A549 (cell line): Measurements from ENCODE around the gene ART4. TPM values are rescaled to one million over a fixed set of nuclear protein-coding genes. Genes with fewer than 3 reads are reported as not detected.

ENCODE experiments used
- ATAC-seq, 2 experiments: fragments of 200-7000 bp in 1 of 2; fragments of >200 bp in 1 of 2; cut with Nextera tagmentation in 1 of 2; cut with Tn5 transposase in 1 of 2; 3 replicates each; pipeline versions ENCODE4 v1.8.0 to v1.9.1; 2018 to 2020; ENCODE audit warnings: mild to moderate bottlenecking in 1 of 2, moderate library complexity in 1 of 2
- CTCF ChIA-PET: fragments of 300-600 bp; sonication (Branson Sonifier 250); formaldehyde crosslinking; extraction: SDS; loops from one replicate; lab custom pipeline; 2021; ENCODE audit warnings: antibody characterized with exemption, inconsistent platforms; lab: Yijun Ruan, JAX
- POLR2A ChIA-PET: fragments of 350-600 bp; formaldehyde crosslinking; extraction: SDS; loops from one replicate; lab custom pipeline; 2021; ENCODE audit warnings: antibody characterized with exemption, inconsistent platforms; lab: Yijun Ruan, JAX
- DNase-seq, 2 experiments: peaks; one replicate each; pipeline versions ENCODE4 v3.0.0 to v3.0.0-alpha.2; 2011 to 2016; ENCODE audit warnings: low read depth in 1 of 2, low spot score in 1 of 2
- FAIRE-seq: peaks from 2 replicates; lab custom pipeline; 2011; peaks lifted over from hg19 to GRCh38; lab: Jason Lieb, UNC
- H3K27ac ChIP-seq, 2 experiments: fragments of >200 bp; sonication (Bioruptor Twin); formaldehyde crosslinking; 3 replicates each; pipeline ENCODE4 v1.5.1; 2016 to 2017
- H3K4me1 ChIP-seq: fragments of >200 bp; sonication (Bioruptor Twin); formaldehyde crosslinking; 3 replicates; pipeline ENCODE4 v1.6.1; 2016
- H3K4me2 ChIP-seq: fragments of >200 bp; sonication (Bioruptor Twin); formaldehyde crosslinking; 3 replicates; pipeline ENCODE4 v1.6.1; 2016
- H3K4me3 ChIP-seq: fragments of >200 bp; sonication (Bioruptor Twin); formaldehyde crosslinking; 3 replicates; pipeline ENCODE4 v1.5.1; 2016
- H3K9me3 ChIP-seq: fragments of >200 bp; sonication (Bioruptor Twin); formaldehyde crosslinking; 3 replicates; pipeline ENCODE4 v1.6.1; 2016
- CBX2 ChIP-seq: fragments of 200-600 bp; sonication (generic); IDR thresholded peaks from 2 replicates; pipeline ENCODE4 v1.6.1; 2016; ENCODE audit warnings: low read depth, mild to moderate bottlenecking, borderline replicate concordance
- EHF ChIP-seq: fragments of 250-450 bp; sonication (Bioruptor Pico); IDR thresholded peaks from 2 replicates; pipeline ENCODE4 v1.5.0; 2020; ENCODE audit warnings: mild to moderate bottlenecking
- FOSB ChIP-seq: fragments of 250-450 bp; sonication (Bioruptor Pico); IDR thresholded peaks from 2 replicates; pipeline ENCODE4 v1.5.0; 2020; ENCODE audit warnings: mild to moderate bottlenecking, moderate library complexity
- FOSL2 ChIP-seq, 2 experiments: fragments of 450-650 bp in 1 of 2; fragments of >200 bp in 1 of 2; sonication (Bioruptor Twin) in 1 of 2; formaldehyde crosslinking; IDR thresholded peaks; 2 replicates each; pipeline versions ENCODE4 v1.5.0 to v1.6.1; 2016 to 2020; ENCODE audit warnings: mild to moderate bottlenecking in 1 of 2, moderate library complexity in 1 of 2
- FOXS1 ChIP-seq: fragments of 250-450 bp; sonication (Bioruptor Pico); IDR thresholded peaks from 2 replicates; pipeline ENCODE4 v1.5.0; 2020; ENCODE audit warnings: mild to moderate bottlenecking, moderate library complexity
- GATA3 ChIP-seq: IDR thresholded peaks from 2 replicates; pipeline ENCODE4 v1.6.1; 2012; ENCODE audit warnings: borderline replicate concordance
- HOXB5 ChIP-seq: fragments of 250-450 bp; sonication (Bioruptor Pico); IDR thresholded peaks from 2 replicates; pipeline ENCODE4 v1.5.0; 2020; ENCODE audit warnings: mild to moderate bottlenecking, moderate library complexity
- PHF8 ChIP-seq: fragments of 200-600 bp; sonication (generic); IDR thresholded peaks from 2 replicates; pipeline ENCODE4 v1.6.1; 2016; ENCODE audit warnings: low read depth, mild to moderate bottlenecking, antibody characterized with exemption, moderate library complexity, borderline replicate concordance
- RAD21 ChIP-seq, 2 experiments: fragments of >200 bp in 1 of 2; sonication (Bioruptor Twin) in 1 of 2; formaldehyde crosslinking in 1 of 2; IDR thresholded peaks in 1 of 2; conservative IDR thresholded peaks in 1 of 2; 2 replicates in 1 of 2; 3 replicates in 1 of 2; pipeline ENCODE4 v1.6.1; 2012 to 2018; ENCODE audit warnings: inconsistent platforms in 1 of 2
- RNF2 ChIP-seq: fragments of 200-600 bp; sonication (generic); IDR thresholded peaks from 2 replicates; pipeline ENCODE4 v1.6.1; 2016; ENCODE audit warnings: low read depth, mild to moderate bottlenecking, antibody characterized with exemption, moderate library complexity, borderline replicate concordance
- SMC3 ChIP-seq: fragments of >200 bp; sonication (Bioruptor Twin); formaldehyde crosslinking; IDR thresholded peaks from 3 replicates; pipeline ENCODE4 v1.6.1; 2018; ENCODE audit warnings: inconsistent platforms
- ZFP36 ChIP-seq: fragments of 450-650 bp; IDR thresholded peaks from 2 replicates; pipeline ENCODE4 v1.6.1; 2014; ENCODE audit warnings: borderline replicate concordance; ENCODE audit not compliant: partially characterized antibody
- ZNF302 ChIP-seq: fragments of 250-450 bp; sonication (Bioruptor Pico); IDR thresholded peaks from 2 replicates; pipeline ENCODE4 v1.9.0; 2021; ENCODE audit warnings: inconsistent platforms, mild to moderate bottlenecking, moderate library complexity
- WGBS: methylation state at CpG from one replicate; pipeline ENCODE4 v1.1.6; 2017; ENCODE audit errors: missing lambda C conversion rate; 5-methylcytosine and 5-hydroxymethylcytosine counted together
- polyA plus RNA-seq, 4 experiments: library from polyadenylated mRNA; depleted of rRNA in 3 of 4; stranded (reverse); fragments of >200 nt; fragmentation: RNase III in 1 of 4; extraction: RNeasy Plus Mini Kit Qiagen cat#74134 plus additional on column Dnase treatment in 1 of 4; gene quantifications; 2 replicates in 3 of 4; 3 replicates in 1 of 4; pipeline ENCODE4 v1.2.3, GENCODE V29; 2011 to 2017
- TF ChIP-seq, protein P1 (sequence below): fragments of >200 bp; sonication (Bioruptor Twin); formaldehyde crosslinking; IDR thresholded peaks from 3 replicates; pipeline ENCODE4 v1.5.1; 2016
- TF ChIP-seq, protein P2 (sequence below): fragments of 150-350 bp; IDR thresholded peaks from 2 replicates; pipeline ENCODE4 v1.6.1; 2014; ENCODE audit warnings: low read depth, mild to moderate bottlenecking, low read length
- TF ChIP-seq, protein P3 (sequence below): IDR thresholded peaks from 2 replicates; pipeline ENCODE4 v1.6.1; 2012
- TF ChIP-seq, protein P4 (sequence below): fragments of 200-600 bp; sonication (generic); IDR thresholded peaks from 2 replicates; pipeline ENCODE4 v1.6.1; 2016; ENCODE audit warnings: antibody characterized with exemption, mild to moderate bottlenecking, moderate library complexity

ART4 gene
- polyA plus RNA-seq, 2 of the 4 experiments (the other 2 are of a cell fraction): not detected

DNA sequence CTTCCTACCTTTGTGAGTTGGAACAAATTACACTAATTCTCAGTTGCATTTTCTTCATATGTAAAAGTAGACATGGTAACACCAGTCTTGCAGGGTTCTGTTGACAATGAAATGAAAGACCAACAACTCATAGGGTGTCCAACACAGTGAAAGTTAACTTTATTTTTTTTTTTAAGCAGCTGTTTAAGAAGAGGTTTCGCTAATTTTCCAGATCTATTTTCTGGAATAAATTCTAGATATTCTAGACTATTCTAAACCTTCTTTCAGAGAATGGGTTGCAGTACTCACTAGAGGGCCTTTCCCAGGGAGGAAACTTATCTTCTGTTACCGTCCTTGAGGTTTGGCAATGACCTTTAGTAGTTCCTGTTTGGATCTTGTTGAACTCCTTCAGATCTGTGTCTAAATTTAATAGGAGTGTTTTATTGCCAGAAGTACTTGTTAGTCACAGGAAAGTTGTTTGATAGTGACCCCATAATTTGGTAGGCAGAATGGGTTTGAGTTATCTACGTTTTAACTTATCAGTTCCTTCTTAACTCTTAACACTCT is 2.8 kb upstream of the ART4 start:
- POLR2A ChIA-PET: no interaction called here
- WGBS: 73% methylated on average over 3 of the region's 3 CpGs
- ATAC-seq: no peak

DNA sequence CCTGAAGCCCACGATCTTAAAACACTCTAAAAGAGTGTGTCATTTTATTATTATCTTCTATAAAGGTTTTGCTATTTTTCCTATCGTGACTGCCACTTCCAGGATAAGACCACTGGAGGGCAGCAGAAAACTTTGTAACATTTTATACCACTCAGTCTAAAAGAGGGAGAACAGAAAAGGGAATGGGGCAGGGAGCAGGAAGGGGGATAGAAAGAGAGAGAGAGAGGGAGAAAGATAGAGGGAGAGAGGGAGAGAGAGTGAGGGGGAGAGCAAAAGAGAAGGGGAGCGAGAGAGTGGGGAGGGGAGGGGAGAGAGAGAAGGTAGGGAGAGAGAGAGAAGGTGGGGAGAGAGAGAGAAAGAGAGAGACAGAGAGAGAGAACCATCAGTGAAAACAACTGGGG is 2.0 kb upstream of the ART4 start:
- Histone ChIP-seq H3K4me3 (no peak overlapping the region), H3K4me2 (no peak overlapping the region), H3K4me1 (peaks cover 44% of the 10 kb centered on the region), H3K9me3 (no peaks in the 10 kb centered on the region), H3K27ac (peak overlapping the region in 1 of 2 experiments; percentile 52; a peak in 3 of 6 replicates)
- ChIA-PET POLR2A (no interaction called here), CTCF (interaction anchor here (0.6 to 4.2 kb wide), 15 partner anchors 8 to 375 kb away, joined by 3 to 37 read pairs (median 5); partner anchors contain the start of gene RERG)
- ATAC-seq (peak; percentile 81 to 83; a peak in 5 of 6 replicates), DNase-seq (peak; percentile 58 to 64), FAIRE-seq (no peak)
- TF ChIP-seq RNF2: no peak
- peak; percentile 90 for TF ChIP-seq SMC3
- TF ChIP-seq, protein P1, sequence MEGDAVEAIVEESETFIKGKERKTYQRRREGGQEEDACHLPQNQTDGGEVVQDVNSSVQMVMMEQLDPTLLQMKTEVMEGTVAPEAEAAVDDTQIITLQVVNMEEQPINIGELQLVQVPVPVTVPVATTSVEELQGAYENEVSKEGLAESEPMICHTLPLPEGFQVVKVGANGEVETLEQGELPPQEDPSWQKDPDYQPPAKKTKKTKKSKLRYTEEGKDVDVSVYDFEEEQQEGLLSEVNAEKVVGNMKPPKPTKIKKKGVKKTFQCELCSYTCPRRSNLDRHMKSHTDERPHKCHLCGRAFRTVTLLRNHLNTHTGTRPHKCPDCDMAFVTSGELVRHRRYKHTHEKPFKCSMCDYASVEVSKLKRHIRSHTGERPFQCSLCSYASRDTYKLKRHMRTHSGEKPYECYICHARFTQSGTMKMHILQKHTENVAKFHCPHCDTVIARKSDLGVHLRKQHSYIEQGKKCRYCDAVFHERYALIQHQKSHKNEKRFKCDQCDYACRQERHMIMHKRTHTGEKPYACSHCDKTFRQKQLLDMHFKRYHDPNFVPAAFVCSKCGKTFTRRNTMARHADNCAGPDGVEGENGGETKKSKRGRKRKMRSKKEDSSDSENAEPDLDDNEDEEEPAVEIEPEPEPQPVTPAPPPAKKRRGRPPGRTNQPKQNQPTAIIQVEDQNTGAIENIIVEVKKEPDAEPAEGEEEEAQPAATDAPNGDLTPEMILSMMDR: peak; percentile 73
- TF ChIP-seq, protein P2, sequence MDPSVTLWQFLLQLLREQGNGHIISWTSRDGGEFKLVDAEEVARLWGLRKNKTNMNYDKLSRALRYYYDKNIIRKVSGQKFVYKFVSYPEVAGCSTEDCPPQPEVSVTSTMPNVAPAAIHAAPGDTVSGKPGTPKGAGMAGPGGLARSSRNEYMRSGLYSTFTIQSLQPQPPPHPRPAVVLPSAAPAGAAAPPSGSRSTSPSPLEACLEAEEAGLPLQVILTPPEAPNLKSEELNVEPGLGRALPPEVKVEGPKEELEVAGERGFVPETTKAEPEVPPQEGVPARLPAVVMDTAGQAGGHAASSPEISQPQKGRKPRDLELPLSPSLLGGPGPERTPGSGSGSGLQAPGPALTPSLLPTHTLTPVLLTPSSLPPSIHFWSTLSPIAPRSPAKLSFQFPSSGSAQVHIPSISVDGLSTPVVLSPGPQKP: no peak
- peak; percentile 88 to 92 for TF ChIP-seq RAD21 (conservative IDR thresholded peaks at IDR 0.05 in 1 of 2, IDR thresholded peaks at IDR 0.05 in 1 of 2)
- WGBS: under 1% methylated on average over 3 of the region's 3 CpGs

More for the DNA sequence above, 2.8 kb upstream of the ART4 start:
- no peak overlapping the region for H3K4me2 ChIP-seq
- FAIRE-seq: no peak
- H3K4me1 ChIP-seq: peaks cover 36% of the 10 kb centered on the region
- CTCF ChIA-PET: interaction anchor here (0.6 to 4.2 kb wide), 17 partner anchors 9 to 375 kb away, joined by 3 to 37 read pairs (median 5); partner anchors contain the start of gene RERG
- no peak overlapping the region for H3K4me3 ChIP-seq
- no peak overlapping the region for H3K27ac ChIP-seq
- TF ChIP-seq ZNF302 (no peak), RNF2 (no peak), FOSL2 (IDR thresholded peaks at IDR 0.05) (no peak), FOSL2 (CRISPR knock-in tag; IDR thresholded peaks at IDR 0.05) (no peak), EHF (CRISPR knock-in tag) (no peak), FOSB (CRISPR knock-in tag) (no peak), GATA3 (no peak), HOXB5 (CRISPR knock-in tag) (no peak), FOXS1 (CRISPR knock-in tag) (no peak), ZFP36 (no peak), CBX2 (no peak), PHF8 (no peak)
- TF ChIP-seq, protein P3, sequence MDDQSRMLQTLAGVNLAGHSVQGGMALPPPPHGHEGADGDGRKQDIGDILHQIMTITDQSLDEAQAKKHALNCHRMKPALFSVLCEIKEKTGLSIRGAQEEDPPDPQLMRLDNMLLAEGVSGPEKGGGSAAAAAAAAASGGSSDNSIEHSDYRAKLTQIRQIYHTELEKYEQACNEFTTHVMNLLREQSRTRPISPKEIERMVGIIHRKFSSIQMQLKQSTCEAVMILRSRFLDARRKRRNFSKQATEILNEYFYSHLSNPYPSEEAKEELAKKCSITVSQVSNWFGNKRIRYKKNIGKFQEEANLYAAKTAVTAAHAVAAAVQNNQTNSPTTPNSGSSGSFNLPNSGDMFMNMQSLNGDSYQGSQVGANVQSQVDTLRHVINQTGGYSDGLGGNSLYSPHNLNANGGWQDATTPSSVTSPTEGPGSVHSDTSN: no peak
- TF ChIP-seq, protein P2: no peak
- TF ChIP-seq, protein P4, sequence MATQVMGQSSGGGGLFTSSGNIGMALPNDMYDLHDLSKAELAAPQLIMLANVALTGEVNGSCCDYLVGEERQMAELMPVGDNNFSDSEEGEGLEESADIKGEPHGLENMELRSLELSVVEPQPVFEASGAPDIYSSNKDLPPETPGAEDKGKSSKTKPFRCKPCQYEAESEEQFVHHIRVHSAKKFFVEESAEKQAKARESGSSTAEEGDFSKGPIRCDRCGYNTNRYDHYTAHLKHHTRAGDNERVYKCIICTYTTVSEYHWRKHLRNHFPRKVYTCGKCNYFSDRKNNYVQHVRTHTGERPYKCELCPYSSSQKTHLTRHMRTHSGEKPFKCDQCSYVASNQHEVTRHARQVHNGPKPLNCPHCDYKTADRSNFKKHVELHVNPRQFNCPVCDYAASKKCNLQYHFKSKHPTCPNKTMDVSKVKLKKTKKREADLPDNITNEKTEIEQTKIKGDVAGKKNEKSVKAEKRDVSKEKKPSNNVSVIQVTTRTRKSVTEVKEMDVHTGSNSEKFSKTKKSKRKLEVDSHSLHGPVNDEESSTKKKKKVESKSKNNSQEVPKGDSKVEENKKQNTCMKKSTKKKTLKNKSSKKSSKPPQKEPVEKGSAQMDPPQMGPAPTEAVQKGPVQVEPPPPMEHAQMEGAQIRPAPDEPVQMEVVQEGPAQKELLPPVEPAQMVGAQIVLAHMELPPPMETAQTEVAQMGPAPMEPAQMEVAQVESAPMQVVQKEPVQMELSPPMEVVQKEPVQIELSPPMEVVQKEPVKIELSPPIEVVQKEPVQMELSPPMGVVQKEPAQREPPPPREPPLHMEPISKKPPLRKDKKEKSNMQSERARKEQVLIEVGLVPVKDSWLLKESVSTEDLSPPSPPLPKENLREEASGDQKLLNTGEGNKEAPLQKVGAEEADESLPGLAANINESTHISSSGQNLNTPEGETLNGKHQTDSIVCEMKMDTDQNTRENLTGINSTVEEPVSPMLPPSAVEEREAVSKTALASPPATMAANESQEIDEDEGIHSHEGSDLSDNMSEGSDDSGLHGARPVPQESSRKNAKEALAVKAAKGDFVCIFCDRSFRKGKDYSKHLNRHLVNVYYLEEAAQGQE: no peak
- H3K9me3 ChIP-seq: no peaks in the 10 kb centered on the region
- no peak for DNase-seq
